SK-N-MC (cell line): ENCODE results near the gene SPG21.

Source experiments
- DNase-seq: peaks from one replicate; pipeline ENCODE4 v3.0.0-alpha.2; 2011; ENCODE audit warnings: low read depth, low spot score
- H3K27ac ChIP-seq: fragments of 200-600 bp; sonication (generic); 2 replicates; pipeline ENCODE4 v1.5.1; 2016; ENCODE audit warnings: mixed run types
- H3K36me3 ChIP-seq: fragments of 200-600 bp; sonication (generic); 2 replicates; pipeline ENCODE4 v1.6.1; 2017; ENCODE audit warnings: antibody characterized with exemption, low read length, mixed read lengths; ENCODE audit not compliant: insufficient read depth
- H3K4me3 ChIP-seq: fragments of 200-600 bp; sonication (generic); 2 replicates; pipeline ENCODE4 v1.5.1; 2016
- H3K9ac ChIP-seq: fragments of 200-600 bp; sonication (generic); 2 replicates; pipeline ENCODE4 v1.8.0; 2017; ENCODE audit warnings: mixed run types, mixed read lengths; ENCODE audit not compliant: insufficient read length
- H3K9me3 ChIP-seq: fragments of 200-600 bp; sonication (generic); 2 replicates; pipeline ENCODE4 v1.6.1; 2017; ENCODE audit warnings: low read depth, mild to moderate bottlenecking, antibody characterized with exemption, low read length, moderate library complexity, mixed read lengths
- EZH2 ChIP-seq: fragments of 200-600 bp; sonication (generic); IDR thresholded peaks from one replicate; pipeline ENCODE4 v1.6.1; 2017; ENCODE audit warnings: antibody characterized with exemption
- FOXP2 ChIP-seq: optimal IDR thresholded peaks from 2 replicates; pipeline ENCODE3; 2011; ENCODE audit warnings: mild to moderate bottlenecking, moderate library complexity; ENCODE audit not compliant: insufficient read depth; ENCODE audit errors: extremely low read length, control extremely low read depth
- POLR2AphosphoS5 ChIP-seq: IDR thresholded peaks from 2 replicates; pipeline ENCODE4 v1.6.1; 2012; ENCODE audit warnings: mild to moderate bottlenecking, low read depth, low read length, borderline replicate concordance

SPG21 gene

DNA sequence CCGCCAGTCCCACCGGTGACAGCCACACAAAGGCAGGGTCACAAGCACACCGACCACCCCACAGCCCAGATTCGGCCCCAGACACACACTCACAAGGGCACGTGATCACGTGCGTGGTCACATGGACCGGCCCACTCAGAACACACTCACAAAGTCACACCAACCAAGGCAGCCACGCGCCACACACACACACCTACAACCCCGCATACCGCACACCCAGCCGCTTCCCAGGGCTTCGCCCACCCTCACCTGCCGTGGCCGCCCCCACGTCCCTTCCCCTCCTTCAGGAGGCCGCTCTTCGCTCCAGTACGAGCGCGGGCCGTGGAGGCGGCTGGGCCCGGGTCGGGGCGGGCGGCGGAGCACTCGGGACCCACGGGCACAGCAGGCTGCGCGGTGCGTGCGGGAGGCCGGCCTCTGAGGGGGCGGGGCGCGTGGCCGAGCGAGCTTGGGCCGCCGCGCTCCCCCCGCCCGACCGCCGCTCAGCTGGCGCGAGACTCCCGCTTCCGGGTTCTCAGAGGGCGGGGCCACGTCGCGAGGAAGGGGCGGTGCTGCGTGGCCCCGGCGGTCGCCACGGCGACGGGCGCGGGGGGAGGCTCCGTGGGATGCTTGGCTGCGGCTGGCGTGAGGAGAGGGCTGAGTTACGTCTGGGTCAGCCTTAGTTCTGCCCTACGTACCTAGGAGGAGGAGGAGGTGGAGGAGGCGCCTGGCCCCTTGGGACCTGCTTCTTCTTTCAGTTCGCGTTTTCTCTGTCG is at the start of gene SPG21:
TSS of gene SPG21 (minus strand) at position 499 of the 752 bp plus-strand sequence. CDS start 6,345 bp downstream, outside the sequence.
- TF ChIP-seq EZH2 (no peak), FOXP2 (peak; percentile 89), POLR2AphosphoS5 (peak; percentile 91)
- Histone ChIP-seq H3K9me3 (no peaks in the 10 kb centered on the region), H3K27ac (peak within 1 kb of the TSS; percentile 77), H3K4me3 (peak within 1 kb of the TSS; percentile 99), H3K9ac (peak within 1 kb of the TSS; percentile 95), H3K36me3 (peaks cover 7% of the 10 kb centered on the region; the same call in 1 of the 2 replicates)
- DNase-seq, result no peak

DNA sequence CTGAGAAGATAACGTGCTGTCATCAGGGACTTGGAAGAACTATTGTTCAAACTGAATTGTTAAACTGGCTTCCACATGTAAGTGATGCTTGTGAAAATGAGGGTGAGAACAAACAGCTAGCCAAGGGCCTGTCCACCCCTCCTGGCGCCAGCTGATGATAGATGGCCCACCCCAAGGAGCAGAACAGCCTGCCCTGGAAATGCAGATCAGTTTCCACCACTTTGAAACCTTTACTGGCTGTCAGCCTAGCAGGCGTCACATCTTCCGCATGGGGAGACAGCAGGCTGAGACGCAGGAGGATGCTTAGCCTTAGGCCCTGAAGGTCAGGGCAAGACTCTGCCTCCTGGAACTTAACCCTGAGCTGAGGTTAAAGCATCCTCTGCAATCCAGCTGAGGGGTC is 49.1 kb upstream of the SPG21 start:
- no peak for DNase-seq
- Histone ChIP-seq H3K27ac (no peak overlapping the region), H3K9me3 (no peaks in the 10 kb centered on the region), H3K4me3 (no peak overlapping the region), H3K36me3 (no peaks in the 10 kb centered on the region), H3K9ac (no peak overlapping the region)
- no peak for TF ChIP-seq POLR2AphosphoS5
- no peak for TF ChIP-seq FOXP2
- no peak for TF ChIP-seq EZH2

DNA sequence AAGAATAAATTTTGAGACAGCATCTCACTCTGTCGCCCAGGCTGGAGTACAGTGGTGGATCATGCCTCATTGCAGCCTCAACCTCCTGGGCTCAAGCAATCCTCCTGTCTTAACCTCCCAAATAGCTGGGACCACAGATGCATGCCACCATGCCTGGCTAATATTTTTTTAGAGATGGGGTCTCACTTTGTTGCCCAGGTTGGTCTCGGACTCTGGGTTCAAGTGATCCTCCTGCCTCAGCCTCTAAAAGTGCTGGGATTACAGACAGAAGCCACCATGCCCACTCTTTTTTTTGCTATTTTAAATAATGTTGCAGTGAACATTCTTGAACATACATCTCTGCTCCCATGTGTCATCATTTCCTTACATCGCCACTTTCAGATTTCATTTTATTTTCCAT is 48.7 kb upstream of the SPG21 start:
- H3K27ac ChIP-seq, result no peak overlapping the region
- H3K4me3 ChIP-seq, result no peak overlapping the region
- no peak for DNase-seq
- TF ChIP-seq EZH2 (no peak), POLR2AphosphoS5 (no peak), FOXP2 (no peak)
- H3K36me3 ChIP-seq, result no peaks in the 10 kb centered on the region
- no peak overlapping the region for H3K9ac ChIP-seq
- no peaks in the 10 kb centered on the region for H3K9me3 ChIP-seq

- Histone ChIP-seq H3K36me3 (no peaks in the 10 kb centered on the region), H3K27ac (no peak overlapping the region)
- TF ChIP-seq POLR2AphosphoS5, result no peak
- TF ChIP-seq EZH2, result no peak
- no peak for TF ChIP-seq FOXP2
Observed at GRCh38 chr15:65037309-65037708, 47.6 kb upstream of the SPG21 start.

GRCh38 chr15:65034719-65035118 is 45.0 kb upstream of the SPG21 start:
- Histone ChIP-seq H3K36me3 (no peaks in the 10 kb centered on the region), H3K4me3 (no peak overlapping the region), H3K27ac (no peak overlapping the region), H3K9me3 (no peaks in the 10 kb centered on the region), H3K9ac (no peak overlapping the region)
- TF ChIP-seq FOXP2 (no peak), POLR2AphosphoS5 (no peak), EZH2 (no peak)
- DNase-seq, result no peak

More at GRCh38 chr15:65037309-65037708, 47.6 kb upstream of the SPG21 start:
- H3K4me3 ChIP-seq, result no peak overlapping the region
- H3K9ac ChIP-seq, result no peak overlapping the region
- DNase-seq, result no peak
- H3K9me3 ChIP-seq, result no peaks in the 10 kb centered on the region

GRCh38 chr15:65033659-65034269 is 44.0 kb upstream of the SPG21 start:
- Histone ChIP-seq H3K4me3 (no peak overlapping the region), H3K36me3 (no peaks in the 10 kb centered on the region), H3K27ac (no peak overlapping the region), H3K9me3 (no peaks in the 10 kb centered on the region), H3K9ac (no peak overlapping the region)
- TF ChIP-seq POLR2AphosphoS5 (no peak), FOXP2 (no peak), EZH2 (no peak)
- DNase-seq, result no peak

- Histone ChIP-seq H3K9ac (no peak overlapping the region), H3K4me3 (no peak overlapping the region), H3K36me3 (no peaks in the 10 kb centered on the region), H3K9me3 (no peaks in the 10 kb centered on the region), H3K27ac (no peak overlapping the region)
- TF ChIP-seq POLR2AphosphoS5, result no peak
- TF ChIP-seq EZH2, result no peak
- TF ChIP-seq FOXP2, result no peak
- no peak for DNase-seq
Observed at GRCh38 chr15:65032801-65033537, 43.3 kb upstream of the SPG21 start.

GRCh38 chr15:65029736-65030208 is 40.1 kb upstream of the SPG21 start:
- no peak overlapping the region for H3K27ac ChIP-seq
- H3K9ac ChIP-seq, result no peak overlapping the region
- peak overlapping the region; percentile 97 for H3K4me3 ChIP-seq

More at GRCh38 chr15:65029736-65030208, 40.1 kb upstream of the SPG21 start:
- peaks cover 11% of the 10 kb centered on the region for H3K36me3 ChIP-seq
- no peaks in the 10 kb centered on the region for H3K9me3 ChIP-seq
- TF ChIP-seq FOXP2, result no peak
- TF ChIP-seq POLR2AphosphoS5, result no peak
- TF ChIP-seq EZH2, result no peak
- no peak for DNase-seq
